NK-92 treated with Interleukin-12 subunit alpha and Interleukin-12 subunit beta, amount 100 ng/mL, for 24 hours (cell line): ENCODE data around the gene PIH1D1.
A peak's percentile ranks its signal among the peaks of the same experiment; 100 is the strongest.

Source experiments
- DNase-seq: peaks from one replicate; lab custom pipeline; 2025; lab: John Stamatoyannopoulos, UW

PIH1D1 gene

GRCh38 chr19:49451430-49452181 lies at the start of gene PIH1D1:
Gene PIH1D1, minus strand, starts transcription at chr19:49451814. Its CDS starts 240 bp downstream, at chr19:49451574.
- peak; percentile 94 for DNase-seq

GRCh38 chr19:49499030-49499670 lies 47.5 kb upstream of the PIH1D1 start:
- DNase-seq = no peak

GRCh38 chr19:49498475-49498874 lies 46.9 kb upstream of the PIH1D1 start:
- no peak for DNase-seq

GRCh38 chr19:49497789-49498103 lies 46.1 kb upstream of the PIH1D1 start:
- DNase-seq = no peak

- no peak for DNase-seq
Observed at GRCh38 chr19:49497047-49497788, 45.6 kb upstream of the PIH1D1 start.

GRCh38 chr19:49496574-49497008 lies 45.0 kb upstream of the PIH1D1 start:
- no peak for DNase-seq

- DNase-seq = no peak
Observed at GRCh38 chr19:49492573-49493405, 41.2 kb upstream of the PIH1D1 start.

GRCh38 chr19:49491804-49492572 lies 40.4 kb upstream of the PIH1D1 start:
- no peak for DNase-seq

- no peak for DNase-seq
Observed at GRCh38 chr19:49491030-49491803, 39.6 kb upstream of the PIH1D1 start.

GRCh38 chr19:49490287-49491029 lies 38.8 kb upstream of the PIH1D1 start:
- no peak for DNase-seq

- DNase-seq = no peak
Observed at GRCh38 chr19:49489601-49490167, 38.1 kb upstream of the PIH1D1 start.

- no peak for DNase-seq
Observed at GRCh38 chr19:49488863-49489537, 37.4 kb upstream of the PIH1D1 start.

GRCh38 chr19:49488046-49488862 lies 36.6 kb upstream of the PIH1D1 start:
- DNase-seq = no peak

GRCh38 chr19:49487277-49488045 lies 35.8 kb upstream of the PIH1D1 start, which contains the start of gene RPL13A:
Gene RPL13A, plus strand, starts transcription at chr19:49487608. Its CDS starts 22 bp downstream, at chr19:49487630.
- peak; percentile 99 for DNase-seq

- no peak for DNase-seq
Observed at GRCh38 chr19:49486710-49487276, 35.2 kb upstream of the PIH1D1 start.

GRCh38 chr19:49486232-49486631 lies 34.6 kb upstream of the PIH1D1 start:
- no peak for DNase-seq
